Spleen (tissue), 7 donors: ENCODE measurements around the gene PDIA2.

ENCODE experiments used
- CTCF ChIP-seq, 11 experiments: fragments of 200-600 bp in 7 of 11; fragments of 450-650 bp in 4 of 11; sonication (generic) in 4 of 11; IDR thresholded peaks in 8 of 11; conservative IDR thresholded peaks in 3 of 11; 1 replicate in 7 of 11; 2 replicates in 4 of 11; pipeline versions ENCODE4 v1.4.0 to v1.8.0; 2016 to 2021; ENCODE audit warnings: antibody characterized with exemption in 11 of 11, inconsistent platforms in 4 of 11, mild to moderate bottlenecking in 1 of 11
- POLR2A ChIP-seq, 3 donors: fragments of 450-650 bp; IDR thresholded peaks; one replicate each; pipeline ENCODE4 v1.5.1; 2017; ENCODE audit warnings: antibody characterized with exemption in 3 of 3, mild to moderate bottlenecking in 1 of 3
- POLR2AphosphoS5 ChIP-seq, 3 donors: sonication (generic); formaldehyde crosslinking; IDR thresholded peaks; one replicate each; pipeline ENCODE4 v1.5.1; 2017; ENCODE audit warnings: antibody characterized with exemption in 3 of 3
- donor health status: DM: no; HTN: no; CAD: no; lungs with moderate emphysema.
- donor health status: DM: no; HTN: no; CAD: no.
- donor health status: DM: no; HTN: no; CAD: no.

GRCh38 chr16:321532-321931 lies 38.6 kb downstream of the PDIA2 start:
- TF ChIP-seq CTCF (IDR thresholded peaks at IDR 0.05 in 8 of 11, conservative IDR thresholded peaks at IDR 0.05 in 3 of 11) (no peak), POLR2A (IDR thresholded peaks at IDR 0.05) (no peak), POLR2AphosphoS5 (IDR thresholded peaks at IDR 0.05) (no peak)
